ENCODE data around the gene DZIP1L.
"Not testable (repeated sequence)": the region's sequence is repeated elsewhere in the genome, so short reads cannot be mapped to it uniquely, and the experiment has no call there.

DZIP1L gene

GRCh38 chr3:138112362-138112761, 3.0 kb downstream of the DZIP1L start:
- no peak for DNase-seq

- no peak for DNase-seq
These were observed 9.8 kb downstream of the DZIP1L start for GRCh38 chr3:138105598-138105997.

- DNase-seq, result no peak
These were observed 11.9 kb downstream of the DZIP1L start for GRCh38 chr3:138103466-138103865.

GRCh38 chr3:138101351-138101940, 14.0 kb downstream of the DZIP1L start:
- DNase-seq, result not testable (repeated sequence)

- DNase-seq, result no peak
These were observed 16.0 kb downstream of the DZIP1L start for GRCh38 chr3:138099417-138099816.

GRCh38 chr3:138097192-138098172, 17.9 kb downstream of the DZIP1L start:
- no peak for DNase-seq

DNA sequence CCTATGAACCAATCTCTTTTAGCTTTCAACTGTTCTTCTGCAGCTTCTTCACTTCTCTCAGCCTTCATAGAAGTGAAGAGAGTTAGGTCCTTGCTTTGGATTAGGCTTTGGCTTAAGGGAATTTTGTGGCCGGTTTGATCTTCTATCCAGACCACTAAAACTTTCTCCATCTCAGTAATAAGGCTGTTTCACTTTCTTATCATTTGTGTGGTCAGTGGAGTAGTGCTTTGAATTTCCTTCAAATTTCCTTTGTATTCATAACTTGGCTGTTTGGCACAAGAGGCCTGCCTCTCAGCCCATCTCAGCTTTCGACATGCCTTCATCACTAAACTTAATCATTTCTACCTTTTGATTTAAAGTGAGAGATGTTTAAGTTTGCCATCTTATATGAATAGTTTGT, 21.7 kb downstream of the DZIP1L start:
- DNase-seq, result no peak

DNA sequence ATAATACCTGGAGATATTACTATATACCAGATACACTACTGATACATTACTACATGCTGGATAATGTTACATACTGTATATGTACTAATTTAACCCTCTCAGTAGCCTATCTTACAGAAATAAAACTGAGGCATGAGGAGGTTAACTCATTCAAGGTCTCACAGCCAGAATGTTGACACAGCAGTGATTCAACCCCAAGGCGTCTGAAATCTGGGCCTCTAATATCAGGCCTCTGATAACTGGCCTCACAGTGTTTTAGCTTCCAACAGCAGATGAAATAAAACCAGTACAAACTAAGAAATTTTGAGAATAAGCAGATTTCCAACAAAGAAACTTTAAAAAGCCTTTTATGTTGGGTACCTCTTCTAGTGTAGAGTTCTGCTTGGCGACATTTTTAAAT, 23.4 kb downstream of the DZIP1L start:
- peak; percentile 49 for DNase-seq

GRCh38 chr3:138089091-138089490, 26.3 kb downstream of the DZIP1L start:
- DNase-seq, result peak; percentile 77

DNA sequence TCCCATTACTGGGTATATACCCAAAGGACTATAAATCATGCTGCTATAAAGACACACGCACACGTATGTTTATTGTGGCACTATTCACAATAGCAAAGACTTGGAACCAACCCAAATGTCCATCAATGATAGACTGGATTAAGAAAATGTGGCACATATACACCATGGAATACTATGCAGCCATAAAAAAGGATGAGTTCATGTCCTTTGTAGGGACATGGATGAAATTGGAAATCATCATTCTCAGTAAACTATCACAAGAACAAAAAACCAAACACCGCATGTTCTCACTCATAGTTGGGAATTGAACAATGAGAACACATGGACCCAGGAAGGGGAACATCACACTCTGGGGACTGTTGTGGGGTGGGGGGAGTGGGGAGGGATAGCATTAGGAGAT, 29.7 kb downstream of the DZIP1L start:
- not testable (repeated sequence) for DNase-seq

DNA sequence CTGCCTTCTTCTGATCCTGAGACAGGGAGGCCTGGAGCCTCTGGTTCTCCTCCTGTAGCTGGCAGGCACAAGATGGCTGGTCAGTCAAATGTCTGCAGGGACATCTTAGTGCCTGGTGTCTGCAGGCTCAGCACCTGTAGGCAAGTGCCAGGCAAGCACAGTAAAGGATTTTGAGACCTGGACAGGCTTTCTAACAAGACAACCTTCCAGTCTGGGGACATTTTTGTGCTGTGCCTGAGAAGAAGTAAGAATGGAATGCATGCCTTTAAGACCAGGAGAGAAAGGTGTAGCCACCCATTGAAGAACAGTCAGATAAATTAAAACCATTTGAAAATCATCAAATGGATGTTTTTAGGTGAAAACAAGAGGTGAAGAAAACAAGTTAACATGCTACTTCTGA, 31.2 kb downstream of the DZIP1L start:
- DNase-seq, result no peak

DNA sequence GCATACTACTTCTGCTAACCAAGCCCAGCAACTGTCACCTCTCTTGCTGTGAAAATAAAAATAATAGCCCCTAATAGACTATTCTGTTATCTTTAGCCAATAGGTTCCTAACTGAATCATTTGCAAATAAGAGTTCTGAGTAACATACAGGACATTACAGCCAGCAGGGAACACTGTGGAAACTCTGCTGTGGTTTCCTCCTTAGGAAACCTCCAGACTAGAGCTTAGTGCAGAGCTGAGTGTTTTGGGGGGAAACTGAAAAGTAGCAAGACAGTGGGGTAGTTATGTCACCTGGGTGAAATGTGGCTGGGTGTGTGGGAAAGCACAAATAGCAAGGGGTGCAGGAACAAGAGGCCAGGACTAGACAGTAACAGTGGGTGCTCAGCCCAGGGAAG, 32.4 kb downstream of the DZIP1L start:
- DNase-seq, result no peak

DNA sequence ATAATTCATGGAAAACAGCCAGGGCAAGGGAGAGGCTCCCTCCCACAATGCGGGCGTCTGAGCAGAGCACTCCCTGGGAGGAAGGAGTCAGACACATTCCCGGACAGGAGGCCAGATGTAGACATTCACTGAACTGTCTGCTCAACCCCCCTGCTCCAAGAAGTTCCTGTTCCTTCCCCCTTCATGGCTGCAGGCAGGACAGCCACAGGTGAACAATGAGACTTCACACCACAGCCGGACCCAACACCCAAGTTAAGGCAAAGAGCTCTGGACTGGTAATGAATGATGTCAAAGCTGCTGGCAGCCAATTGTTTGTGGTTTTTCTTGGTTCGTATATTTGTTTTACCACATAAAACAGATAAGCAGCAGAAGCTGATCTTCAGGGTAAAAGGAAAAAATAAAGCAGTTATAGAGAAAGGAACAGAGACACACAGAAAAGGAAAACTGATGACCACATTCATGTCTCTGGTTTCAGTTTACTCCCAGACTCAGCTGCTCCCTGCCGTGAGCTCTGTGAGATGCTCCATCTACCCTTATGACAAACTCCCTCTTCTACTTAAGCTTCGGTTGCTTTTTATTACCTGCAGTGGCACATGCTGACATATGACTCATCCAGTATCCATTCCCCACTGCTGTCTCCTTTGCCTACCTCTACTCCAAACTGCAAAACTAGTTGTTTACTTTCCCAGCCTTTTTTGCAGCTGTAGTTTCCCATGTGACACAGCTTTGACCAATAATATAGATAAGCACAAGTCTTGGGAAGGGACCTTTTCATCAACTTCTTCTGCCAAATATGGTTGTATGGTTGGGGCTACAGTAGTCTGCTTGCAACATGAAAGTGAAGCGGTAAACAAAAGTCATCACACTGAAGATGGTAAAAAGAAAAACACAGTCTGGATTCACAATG, 33.1 kb downstream of the DZIP1L start:
- DNase-seq, result peak; percentile 78

DNA sequence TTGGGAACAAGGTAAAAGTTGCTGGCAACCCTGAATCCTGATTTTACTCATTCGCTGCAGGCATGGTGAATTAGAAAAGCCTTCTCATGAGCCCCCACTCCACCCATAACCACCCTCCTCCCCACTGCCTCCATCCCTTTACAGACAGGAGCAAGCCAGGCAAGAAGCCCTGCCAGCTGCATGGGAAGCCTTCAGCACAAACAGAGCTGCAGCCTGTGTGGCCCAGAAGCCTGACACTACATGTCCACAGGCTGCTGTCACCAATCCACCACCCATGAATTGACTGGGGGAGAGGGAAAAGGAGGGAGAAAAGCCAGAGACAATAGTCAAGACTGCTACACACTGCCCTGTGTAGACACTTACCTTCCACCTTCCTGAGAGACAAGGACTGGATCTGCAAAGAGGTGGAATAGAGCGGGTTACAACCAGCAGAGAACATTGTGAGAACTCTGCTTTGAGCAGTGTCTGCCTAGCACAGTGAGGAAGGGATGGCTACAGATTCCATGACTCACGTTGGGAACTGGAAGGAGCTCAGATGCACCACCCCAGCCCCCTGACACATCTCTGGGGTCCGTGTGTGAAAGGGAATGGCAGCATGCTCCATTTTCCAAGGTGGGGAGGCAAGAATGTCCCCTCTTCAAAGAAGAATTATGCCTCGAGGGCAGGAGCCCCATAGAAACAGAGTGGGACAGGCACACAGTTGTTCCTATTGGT, 33.9 kb downstream of the DZIP1L start:
- peak; percentile 77 for DNase-seq

GRCh38 chr3:138079901-138080300, 35.5 kb downstream of the DZIP1L start:
- no peak for DNase-seq

DNA sequence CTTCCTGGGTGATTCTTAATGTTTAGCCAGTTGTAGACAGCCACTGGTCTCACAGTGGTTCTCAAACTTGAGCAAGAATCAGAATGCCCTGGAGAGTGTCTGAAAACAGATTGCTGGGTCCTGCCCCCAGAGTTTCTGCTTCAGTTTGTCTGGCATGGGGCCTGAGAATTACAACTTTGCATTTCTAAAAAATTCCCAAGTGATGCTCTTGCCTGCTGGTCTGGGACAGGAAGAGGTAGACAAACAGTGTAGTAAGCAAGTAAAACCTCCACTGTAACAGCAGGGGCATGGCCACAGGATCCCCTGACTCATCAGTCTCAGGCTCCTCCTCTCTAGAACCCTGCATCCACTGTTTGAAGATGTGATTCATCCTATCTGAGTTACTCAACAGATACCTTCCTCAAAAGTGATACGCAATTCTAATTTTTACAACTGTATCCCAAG, 36.5 kb downstream of the DZIP1L start:
- DNase-seq, result peak; percentile 96

DNA sequence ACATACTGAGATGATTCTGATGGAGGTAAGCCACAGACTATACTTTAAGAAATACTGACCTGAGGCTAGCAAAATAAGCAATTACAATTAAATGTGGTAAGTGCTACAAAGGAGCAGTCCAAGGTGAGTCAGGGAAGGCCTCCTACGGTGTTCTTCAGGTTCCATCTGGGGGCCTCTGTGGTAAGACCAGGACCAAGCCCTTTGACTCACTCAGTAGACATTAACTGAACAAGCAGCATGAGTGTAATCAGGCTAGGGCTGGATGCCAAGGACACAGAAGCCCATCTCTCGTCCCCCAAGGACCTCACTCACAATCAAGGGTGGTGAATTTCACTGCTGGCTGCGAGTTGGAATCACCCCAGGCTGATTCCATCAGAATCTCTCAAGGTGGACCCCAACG, 37.3 kb downstream of the DZIP1L start:
- peak; percentile 33 for DNase-seq

DNA sequence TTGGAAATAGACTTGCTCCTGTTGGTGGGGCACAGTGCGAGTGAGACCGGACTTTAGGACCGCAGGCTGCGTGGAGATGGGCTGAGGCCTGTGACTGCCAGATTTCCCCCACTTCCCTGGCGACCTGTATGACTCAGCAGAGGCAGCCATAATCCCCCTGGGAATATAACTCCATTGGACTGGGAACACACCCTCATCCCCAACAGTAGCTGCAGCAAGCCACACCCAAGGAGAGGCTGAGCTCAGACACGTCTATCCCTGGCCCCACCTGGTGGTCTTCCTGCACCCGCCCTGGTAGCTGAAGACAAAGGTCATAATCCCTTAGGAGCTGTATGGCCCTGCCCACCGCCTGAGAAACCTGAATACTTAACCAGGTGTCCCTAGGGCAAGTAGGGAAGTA, 42.6 kb downstream of the DZIP1L start:
- DNase-seq, result no peak

DNA sequence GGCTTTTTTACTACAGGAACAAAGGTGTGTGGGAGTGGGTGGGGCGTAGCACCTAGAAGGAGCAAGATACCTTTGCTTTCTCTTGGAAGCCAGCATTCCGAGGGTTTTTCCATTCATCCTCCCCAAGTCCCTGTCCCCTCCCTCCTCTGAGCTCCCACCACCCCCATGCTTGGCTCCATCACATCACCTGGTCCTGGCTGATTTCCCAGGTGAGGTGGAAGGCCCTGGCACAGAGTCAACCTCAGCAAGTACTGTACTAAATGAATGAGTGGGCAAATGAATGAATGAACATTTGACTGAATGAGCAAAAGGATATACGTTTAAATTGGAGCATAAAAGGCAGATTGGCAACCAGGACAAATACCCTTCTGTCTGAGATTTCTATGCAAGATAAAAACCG, 45.4 kb downstream of the DZIP1L start:
- no peak for DNase-seq

GRCh38 chr3:138068579-138069174, 46.7 kb downstream of the DZIP1L start:
- DNase-seq, result peak; percentile 73

DNA sequence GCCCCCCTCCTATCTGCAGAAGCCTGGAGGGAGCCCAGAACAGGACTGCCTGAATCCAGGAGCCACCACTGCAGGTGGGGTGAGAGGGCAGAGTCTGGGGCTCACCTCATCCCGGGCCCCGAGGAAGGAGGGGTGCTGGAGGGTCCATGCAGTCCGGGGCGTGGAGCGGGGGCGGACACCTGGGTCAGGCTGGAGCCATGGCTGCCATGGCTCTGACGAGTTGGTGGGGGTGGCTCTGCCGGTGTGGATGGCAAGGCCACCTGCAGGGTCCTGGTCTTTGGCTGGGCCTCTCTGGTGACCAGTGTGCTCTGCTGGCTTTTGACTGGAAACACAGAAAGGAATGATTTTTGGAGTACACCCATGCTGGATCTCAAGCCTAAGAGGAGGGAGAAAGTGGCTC, 47.4 kb downstream of the DZIP1L start:
- DNase-seq, result no peak

GRCh38 chr3:138066972-138067371, 48.4 kb downstream of the DZIP1L start:
- DNase-seq, result no peak
